GM12801 (cell line): ENCODE measurements around the gene SF3B4.

Experiments
- CTCF ChIP-seq: IDR thresholded peaks from one replicate; pipeline ENCODE4 v1.5.1; 2011; ENCODE audit warnings: control low read depth; ENCODE audit not compliant: insufficient read length; ENCODE audit errors: extremely low read depth

Gene SF3B4

DNA sequence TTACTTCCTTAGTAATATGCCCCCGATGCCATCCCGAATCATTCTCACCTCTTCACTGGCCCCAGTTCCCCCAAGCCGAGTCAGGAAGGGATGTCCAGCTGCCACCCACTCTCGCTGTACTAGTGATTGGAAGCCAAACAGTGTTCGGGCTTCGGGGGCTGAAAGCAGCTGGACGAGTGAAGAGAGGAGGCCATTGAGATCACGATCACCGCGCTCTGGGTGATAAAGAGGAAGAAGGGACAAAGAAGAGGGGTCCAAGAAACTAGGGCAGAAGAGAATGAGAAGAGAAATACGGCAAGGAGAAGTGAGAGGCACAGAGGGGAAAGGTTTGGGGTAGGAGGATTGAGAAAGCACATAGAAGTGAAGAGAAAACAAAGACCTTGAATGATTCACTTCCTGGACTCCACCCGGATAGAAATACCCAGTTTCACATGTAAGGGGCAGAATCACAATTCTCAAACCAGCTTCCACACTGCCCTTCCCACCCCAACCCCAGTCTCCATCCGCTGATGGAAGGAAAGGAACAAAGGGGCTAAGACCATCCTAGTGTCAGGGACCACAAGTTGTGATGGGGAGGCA, 3.7 kb upstream of the SF3B4 start:
- no peak for TF ChIP-seq CTCF

DNA sequence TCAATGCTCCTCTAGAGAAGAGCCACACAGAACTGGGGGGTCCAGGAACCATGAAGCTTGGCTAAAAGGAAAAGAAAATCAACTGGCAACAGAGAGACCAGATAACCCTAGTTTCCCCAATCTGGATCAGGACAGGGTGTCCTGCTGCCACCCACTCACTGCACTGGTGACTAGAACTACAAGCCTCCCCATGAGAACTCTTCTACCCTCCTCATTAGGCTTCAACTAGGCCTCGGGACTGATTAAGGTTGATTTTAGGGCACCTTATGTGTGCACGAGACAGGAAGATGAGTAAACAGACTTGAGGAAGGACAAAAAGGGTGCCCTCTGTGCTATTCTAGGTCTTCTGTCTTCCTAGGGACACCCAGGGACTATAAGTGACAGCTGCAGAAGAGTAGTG, 2.3 kb upstream of the SF3B4 start:
- no peak for TF ChIP-seq CTCF

- no peak for TF ChIP-seq CTCF
Measured at GRCh38 chr1:149928401-149928724, 760 bp upstream of the SF3B4 start.

DNA sequence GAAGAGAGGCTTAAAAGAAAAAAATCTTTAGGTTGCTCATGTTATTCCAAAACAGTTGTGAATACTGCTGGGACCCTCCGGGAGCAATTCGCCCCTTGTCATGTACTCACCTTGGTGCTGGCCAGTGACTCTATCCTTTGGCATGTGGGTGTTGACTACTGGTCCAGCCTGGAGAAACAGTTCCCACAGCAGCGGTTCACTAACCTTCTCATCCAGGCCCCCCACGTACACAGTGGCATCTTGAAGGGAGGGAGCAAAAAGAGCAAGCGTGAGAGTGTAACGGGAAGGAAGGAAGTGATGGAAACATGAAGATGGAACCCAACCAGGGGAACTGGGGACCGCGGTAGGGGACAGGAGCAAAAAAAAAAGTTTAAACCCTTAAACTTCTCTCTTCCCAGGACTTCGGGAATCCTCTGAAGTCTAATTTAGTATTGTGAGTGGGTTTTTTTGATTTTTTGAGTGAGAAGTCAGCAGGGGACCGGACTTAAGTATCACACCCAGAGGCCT, 494 bp downstream of the SF3B4 start:
- no peak for TF ChIP-seq CTCF

DNA sequence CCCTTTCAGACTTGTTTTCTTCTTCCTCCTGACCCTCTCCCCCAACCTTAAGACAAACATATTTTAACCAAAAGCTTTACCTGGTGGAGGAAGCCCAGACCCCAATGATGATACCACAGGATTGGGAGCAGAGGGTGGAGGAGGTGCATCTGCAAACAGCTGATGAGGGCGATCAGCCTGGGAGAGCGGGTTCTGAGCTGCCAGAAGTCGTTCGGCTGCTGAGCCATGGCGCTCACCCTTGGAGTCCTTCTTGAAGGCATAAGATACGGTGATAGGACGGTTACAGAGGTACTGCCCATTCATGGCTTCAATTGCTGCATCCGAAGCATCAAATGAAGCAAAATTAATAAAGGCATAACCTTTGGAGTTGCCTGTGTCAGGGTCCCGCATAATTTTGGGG, 1.3 kb downstream of the SF3B4 start:
- TF ChIP-seq CTCF: no peak

DNA sequence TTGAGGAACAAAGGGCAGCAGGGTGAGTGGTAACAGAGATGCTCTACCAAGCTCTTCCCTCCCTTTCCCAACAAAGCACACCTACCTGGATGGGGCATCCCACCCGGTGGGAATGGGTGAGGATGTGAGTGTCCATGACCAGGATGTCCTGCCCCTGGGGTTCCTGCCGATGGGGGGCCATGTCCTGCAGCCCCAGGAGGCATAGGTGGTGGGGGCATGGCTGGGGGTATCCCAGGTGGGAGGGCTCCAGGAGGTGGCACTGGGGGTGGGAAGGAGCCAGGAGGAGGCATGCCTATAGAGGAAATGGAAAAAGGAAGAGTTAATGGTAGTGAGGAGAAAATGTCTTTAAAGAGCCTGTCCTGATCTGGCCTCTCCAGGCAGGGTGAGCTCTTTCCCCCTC, 1.9 kb downstream of the SF3B4 start:
- TF ChIP-seq CTCF: no peak

- TF ChIP-seq CTCF: no peak
Measured at GRCh38 chr1:149925345-149925744, 2.3 kb downstream of the SF3B4 start.
